Femur (tissue), 1 donor: Measurements from ENCODE around the gene POU6F2.

Experiments
- DNase-seq: peaks from one replicate; pipeline ENCODE4 v3.0.0-alpha.2; 2017

Gene POU6F2

DNA sequence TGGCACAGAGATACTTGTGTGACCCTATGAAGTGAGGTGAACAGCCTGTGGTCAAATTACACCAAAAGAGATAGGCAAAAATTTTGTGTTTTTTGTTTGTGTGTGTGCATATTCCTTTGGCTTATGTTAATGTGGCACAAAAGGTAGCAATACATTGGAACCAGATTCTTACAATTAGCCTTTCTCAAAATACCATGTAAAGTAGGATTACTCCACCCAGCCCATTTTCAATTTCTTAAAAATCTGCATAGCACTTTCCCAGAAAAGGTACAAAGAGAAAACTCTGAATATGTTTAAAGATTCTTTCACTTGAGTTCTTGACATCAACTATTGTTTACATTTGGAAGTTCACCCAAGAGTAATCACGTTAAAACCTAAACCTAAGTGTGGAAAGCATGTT, 431.2 kb downstream of the POU6F2 start:
- DNase-seq = no peak

DNA sequence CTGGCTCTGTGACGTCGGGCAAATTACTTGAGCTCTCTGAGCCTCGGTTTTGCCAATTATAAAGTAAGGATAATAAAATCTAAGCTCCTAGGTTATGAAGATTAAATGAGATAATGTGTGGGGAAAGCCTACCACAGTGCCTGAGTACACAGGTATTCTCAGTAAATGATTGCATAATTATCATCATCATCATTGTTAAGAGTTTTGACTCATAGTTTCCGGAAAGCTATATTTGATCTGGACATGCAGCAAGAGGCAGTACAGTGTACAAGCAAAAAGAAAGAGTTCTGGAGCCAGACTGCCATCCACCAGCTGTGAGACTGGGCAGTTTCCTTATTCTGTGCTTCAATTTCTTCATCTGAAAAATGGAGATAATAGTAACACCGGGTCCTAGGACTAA, 432.9 kb downstream of the POU6F2 start:
- no peak for DNase-seq

DNA sequence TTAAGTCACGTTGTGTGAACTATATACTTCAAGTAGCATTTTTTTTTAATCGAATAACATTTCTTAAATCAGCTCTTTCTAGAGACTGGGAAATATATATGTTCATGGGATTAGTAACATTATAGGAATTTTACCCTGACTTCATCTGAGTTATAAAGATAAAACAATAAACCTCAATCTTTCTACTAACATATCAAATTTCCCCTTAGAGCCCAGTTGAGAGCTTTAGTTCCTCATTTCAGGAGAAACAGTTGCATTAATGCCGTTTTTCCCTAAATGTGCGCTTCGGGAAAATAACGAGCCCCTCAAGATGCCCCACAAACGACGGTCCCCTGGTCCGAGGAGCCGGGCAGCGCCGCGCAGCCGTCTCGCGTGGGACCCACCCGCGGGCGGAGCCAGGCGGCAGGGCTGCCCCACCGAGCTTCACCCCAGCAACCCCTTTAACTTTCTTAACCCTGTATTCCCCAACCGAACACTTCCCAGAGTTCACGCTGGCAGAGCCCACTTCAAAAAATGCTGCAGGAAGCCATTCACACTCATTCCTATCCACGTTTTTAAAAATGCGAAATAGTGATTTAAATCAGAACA, 436.0 kb downstream of the POU6F2 start:
- DNase-seq = no peak

DNA sequence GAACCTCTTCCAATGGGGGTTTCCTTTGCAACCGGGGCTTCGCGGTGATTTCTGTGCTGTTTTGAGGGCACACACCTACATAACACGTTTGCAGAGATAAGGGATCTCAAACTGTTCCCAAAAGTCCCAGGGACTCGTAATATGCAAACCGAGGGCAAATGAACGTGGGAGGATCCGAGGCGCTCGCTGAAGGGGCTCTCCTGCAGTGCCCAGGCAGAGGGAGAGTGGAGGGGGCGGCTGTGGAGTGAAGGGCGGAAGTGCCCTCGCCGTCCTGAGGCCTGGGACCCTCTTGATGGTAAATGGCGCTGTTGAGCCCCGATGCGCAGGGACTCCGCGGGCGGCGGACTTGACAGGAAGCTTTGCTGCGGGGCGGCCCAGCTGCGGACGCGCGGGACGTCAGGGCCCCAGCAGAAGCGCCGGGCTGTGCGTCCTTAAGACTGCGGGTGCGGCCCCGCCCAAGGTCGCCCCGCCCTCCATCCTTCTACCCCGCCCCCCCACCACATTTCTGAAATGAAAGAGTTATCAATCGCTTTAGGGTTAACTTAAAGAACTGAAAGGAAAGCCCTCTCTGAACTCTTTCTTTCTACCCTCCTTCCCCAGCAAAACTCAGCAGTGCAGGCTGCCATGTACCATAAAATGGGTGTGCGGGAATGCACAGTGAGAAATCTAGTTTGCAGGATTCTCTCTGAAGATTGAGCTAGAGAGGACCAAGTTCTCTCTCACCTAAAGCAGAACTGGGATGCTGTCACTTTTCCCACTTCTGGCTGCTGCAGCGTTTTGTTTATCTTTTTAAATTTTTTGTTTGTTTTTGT, 436.7 kb downstream of the POU6F2 start:
- peak; percentile 65 for DNase-seq

DNA sequence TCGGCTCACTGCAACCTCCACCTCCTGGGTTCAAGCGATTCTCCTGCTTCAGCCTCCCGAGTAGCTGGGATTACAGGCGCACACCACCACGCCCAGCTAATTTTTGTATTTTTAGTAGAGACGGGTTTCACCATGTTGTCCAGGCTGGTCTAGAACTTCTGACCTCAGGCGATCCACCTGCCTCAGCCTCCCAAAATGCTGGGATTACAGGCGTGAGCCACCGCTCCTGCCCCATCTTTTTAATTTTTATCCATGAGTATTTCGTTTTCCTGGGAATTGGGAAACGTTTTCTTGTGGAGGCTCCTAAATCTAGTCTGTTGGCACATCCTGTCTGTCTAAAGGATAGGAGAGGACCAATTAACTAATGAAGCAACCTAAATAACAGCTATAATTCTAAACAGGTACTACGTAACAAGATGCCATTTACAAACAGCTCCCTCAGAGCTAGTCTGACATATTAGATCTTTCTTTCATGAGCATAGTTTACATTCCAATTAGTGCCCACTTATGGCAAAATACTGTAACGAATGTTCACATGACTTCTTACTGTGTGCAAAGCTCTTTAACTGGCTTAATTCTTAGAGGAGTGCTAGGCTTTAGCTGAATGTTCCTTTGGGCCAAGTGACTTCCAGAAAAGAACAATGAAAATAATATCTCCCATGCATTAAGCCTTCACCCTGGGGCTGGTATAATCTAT, 437.5 kb downstream of the POU6F2 start:
- no peak for DNase-seq

DNA sequence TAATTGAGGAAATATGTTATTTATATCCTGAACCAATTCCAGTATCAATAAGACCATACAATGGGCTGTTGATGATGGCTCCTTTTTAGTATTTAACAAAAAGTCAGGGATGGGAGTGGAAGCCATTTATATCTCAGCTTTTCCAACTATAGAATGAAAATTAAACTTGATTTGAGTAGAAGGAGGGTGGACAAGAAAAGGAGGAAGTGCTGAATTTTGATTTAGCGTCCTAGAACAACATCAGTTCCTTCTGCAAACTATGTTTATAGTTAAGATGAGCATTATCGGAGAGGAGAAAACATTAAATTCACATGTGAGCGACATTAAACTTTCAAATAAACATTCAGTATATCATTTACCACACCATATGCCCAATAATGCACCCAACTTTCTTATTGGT, 439.2 kb downstream of the POU6F2 start:
- no peak for DNase-seq

DNA sequence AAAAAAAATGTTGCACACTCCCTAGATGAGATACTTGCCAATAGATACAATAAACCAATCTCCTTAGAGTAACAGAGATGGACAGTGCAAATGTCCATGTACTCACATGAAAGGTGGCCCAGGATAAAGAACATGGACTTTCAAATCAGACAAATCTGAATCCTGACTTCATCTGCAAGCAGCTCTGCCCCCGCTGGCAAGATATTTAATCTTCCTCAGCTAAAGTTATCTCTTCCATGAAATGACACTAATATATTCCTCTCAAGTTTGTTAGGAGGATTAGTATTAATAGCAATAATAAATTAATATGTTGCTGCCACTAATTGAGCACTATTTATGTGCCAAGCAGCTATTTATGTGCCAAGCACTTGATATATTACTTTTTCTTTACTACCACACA, 439.9 kb downstream of the POU6F2 start:
- no peak for DNase-seq

DNA sequence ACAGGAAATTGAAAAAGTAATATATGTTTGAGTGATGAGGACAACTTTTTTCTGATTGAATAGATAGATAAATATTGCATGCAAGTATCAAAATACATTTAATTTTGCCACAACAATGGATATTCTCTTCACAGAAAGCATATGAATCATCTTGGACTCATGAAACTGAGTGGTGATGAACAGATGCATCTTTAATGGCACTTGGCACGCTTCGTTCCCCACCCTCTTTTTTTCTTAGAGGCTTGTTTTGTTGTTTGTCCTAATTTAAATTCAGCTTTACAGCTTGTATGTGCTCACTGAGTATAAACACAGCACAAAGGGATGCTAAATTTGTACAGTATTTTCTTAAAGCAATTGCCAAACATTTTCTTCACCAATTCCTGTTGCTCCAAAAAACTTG, 443.5 kb downstream of the POU6F2 start:
- DNase-seq = no peak

DNA sequence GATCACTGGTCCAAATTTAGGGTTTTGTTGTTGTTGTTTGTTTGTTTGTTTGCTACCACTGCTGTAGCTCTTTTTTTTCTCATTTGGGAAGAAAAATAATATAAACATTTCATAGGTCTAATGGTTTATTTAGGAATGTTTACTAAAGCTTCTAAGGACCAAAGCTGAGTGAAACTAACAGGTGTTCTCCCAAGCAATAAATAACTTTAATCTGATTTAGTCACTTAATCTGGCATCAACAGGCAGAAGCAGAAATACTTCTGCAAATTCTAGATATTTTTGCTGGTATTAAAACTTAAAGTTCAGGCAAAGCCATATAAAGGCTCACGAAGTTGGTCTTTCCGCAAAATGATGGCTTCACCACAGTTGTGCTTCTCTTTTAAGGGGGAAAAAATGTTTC, 444.0 kb downstream of the POU6F2 start:
- no peak for DNase-seq

DNA sequence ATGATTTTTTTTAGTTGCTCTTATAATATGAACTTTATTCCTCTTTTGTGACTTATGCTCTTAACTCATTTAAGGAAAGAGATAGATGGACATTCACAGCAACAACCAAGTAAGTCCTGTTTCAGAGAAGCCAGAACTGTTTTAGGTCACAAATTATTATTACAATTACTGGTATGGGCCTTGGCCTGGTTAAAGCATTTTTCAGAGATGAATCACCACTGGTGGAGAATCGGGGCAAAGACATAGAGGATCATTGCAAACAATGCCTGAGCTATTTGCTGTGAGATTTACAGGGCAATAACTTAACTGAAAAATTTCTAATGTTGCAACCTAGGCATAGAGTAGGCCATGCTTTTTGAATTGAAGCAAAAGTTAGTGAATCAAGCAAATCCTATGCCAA, 450.5 kb downstream of the POU6F2 start:
- no peak for DNase-seq

DNA sequence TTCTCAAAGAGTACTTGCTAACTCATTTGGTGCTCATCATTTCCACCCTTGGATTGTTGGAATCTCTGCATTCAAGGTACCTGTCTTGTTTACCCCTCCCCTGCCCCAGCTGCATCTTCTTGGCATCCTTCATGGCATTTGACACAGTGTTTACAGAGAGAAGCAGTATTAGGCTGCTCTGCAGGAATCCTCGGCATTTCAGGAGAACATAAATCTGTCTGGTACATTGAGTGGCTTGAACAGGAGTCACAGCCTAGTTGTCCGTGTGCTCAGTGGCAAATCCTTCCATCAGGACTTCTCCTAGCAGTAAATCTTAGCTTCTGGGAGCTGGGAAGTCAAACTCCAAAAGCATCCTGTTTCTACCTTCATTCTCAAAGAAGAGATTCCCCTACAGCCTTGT, 451.7 kb downstream of the POU6F2 start:
- DNase-seq = no peak

DNA sequence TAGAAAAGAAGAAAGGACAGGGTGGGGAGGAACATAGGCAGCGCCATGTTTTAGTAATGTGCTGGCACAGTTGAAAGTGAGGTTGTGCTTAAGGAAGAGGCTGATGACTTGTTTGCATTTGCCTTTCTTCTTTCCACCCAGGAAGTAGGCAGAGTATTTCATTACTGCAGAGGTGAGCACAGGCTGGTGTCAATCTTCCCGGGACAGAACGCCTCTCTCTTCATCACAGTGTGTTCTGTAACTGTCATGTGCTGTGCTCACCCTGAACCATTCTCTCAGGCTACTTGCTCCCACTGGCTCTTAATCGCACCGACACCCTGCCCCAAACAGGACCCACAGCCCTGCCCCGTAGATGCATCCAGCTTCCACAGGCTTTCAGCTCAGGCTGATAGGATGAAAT, 452.7 kb downstream of the POU6F2 start:
- no peak for DNase-seq

DNA sequence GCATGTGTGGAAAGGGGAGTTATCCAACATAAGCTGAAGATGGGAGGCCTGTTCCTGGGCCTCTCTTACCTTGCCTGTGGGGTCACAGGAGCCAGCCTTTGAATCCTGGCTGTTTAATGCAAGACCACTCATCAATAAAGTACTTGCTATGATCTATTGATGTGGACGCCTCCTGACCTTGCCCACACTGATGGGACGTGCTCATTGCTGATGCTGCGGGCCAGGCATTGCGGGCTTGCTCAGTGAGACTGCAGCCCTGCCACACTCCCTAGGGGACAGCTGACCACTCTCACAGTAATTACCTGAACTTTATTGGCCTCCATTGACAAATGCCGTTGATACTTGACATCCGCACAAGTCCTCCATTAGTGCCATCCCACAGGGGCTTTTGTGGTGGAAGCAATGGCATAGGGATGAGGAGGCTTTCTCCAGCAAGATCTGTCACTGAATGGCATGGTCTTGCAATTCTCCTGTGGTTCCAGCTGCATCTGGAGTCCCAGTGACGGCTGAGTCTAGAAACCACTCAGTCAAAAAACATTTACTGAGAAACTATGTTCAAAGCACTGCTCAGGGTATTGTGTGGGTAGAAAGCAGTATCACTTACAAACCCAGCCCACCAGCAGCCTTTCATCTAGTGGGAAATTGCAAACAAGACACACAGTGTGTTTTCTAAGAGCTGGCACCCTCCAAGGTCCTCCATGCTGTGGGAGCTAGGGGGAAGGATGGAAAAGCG, 453.4 kb downstream of the POU6F2 start:
- DNase-seq = no peak

DNA sequence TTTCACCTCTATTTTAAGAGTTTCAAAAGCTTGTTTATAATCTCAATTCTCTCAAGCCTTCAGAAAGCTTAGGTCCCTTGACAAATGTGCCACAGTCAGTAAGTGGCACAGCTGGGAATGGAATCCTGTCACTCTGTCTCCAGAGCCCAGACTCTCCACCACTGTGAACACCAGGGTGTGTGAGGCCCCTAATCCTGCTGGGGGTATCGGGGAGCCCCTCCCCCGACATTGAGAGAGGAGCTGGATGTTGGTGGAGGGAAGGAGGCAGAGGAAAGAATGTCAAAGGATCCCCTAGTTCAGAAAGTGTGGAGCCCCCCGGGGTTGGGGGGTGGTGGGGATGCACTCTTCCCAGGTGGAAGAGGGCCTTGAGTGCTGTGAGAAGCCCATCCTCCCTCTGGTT, 454.7 kb downstream of the POU6F2 start:
- no peak for DNase-seq

DNA sequence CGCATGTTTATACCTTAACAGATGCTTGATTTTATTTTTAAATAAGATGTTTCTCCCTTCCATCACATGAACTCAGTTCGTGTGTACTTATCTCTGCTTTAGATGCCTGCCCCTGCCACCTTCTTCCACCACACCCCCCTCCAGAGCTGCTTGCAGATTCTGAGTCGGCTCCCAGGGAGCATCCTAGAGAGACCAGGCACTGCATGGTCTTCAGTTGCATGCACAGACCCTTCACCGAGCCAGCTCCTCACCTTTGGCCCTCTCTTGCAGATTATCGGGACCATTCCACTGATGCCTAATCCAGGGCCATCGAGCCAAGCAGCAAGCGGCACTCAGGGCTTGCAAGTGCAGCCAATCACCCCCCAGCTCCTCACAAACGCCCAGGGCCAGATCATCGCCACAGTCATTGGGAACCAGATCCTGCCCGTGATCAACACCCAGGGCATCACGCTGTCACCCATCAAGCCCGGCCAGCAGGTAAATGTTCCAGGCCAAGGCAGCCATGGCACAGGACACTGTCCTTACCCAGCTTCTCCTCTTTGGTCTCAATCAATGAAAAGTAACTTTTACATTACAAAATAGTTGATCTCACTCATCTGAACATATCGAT, 455.2 kb downstream of the POU6F2 start:
- no peak for DNase-seq

DNA sequence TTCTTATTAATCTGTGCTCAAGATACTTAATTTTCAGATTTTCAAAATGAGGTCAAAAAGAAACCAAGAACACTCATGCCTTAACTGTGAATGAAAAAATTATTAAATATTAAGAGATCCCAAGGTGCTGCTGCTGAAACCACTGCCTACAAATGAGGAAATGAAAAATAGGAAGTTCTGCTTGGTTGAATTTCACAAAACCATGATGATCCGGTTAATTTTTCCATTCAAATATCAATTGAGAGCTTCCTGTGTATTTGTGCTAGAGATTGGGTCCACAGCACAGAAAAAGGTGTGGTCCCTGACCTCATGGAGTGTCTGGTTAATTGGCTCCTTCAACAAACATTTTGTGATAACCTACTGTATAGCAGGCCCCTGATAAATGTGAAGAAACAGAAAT, 455.8 kb downstream of the POU6F2 start:
- DNase-seq = no peak

DNA sequence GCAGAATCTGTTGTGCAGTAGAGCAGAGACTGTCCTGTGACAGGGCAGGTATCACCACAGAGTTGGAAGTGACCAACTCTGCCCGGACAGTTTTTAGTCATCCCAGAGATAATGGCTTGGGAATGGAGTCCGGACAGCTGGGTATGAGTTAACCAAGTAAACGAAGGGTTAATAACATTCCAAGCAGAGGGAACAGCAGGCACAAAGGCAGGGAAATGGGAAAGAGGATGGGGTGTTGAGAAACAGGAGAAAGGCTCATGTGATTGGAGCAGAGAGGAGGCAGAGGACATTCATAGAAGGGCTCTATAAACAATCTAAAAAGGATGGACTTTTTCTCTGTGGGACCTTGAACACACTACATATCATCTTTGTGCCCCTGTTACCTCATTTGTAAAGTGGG, 456.3 kb downstream of the POU6F2 start:
- DNase-seq = no peak

DNA sequence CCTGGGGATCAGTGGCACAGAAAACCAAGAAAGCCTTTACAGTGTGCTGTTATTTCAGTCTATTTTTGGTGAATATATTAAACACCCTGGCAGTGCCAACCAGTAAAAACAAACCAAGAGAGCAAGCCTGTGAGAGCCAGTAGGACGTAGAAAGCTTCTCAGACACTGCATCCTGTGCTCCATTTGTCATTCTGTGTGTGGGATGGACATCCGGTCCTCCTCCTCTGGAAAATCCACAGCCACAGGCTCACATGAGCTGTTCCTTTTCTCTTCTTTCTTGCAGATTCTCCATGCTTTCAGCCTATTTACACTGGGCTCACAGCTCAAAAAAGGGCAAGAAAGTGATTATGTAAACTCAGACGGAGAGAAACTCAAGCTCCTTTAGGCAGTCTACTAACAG, 468.8 kb downstream of the POU6F2 start:
- DNase-seq = no peak

DNA sequence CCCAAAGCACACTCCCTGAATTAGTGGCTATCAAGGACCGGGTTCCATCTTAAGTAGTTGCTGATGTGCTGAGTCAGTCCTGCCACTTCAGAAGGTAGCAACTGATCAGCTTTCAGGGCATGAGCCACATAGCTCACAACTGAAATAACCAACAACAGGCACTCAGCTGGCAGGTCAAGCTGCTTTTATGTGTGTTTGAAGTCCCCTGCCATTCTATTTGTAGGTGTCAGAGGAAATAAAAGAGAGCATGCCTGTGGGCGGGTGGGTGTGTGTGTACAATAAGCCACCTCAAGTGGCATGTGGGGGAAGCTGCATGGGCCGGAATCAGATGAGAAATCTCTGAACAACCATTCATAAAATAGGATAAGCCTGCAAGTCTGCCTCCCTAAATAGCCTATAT, 474.2 kb downstream of the POU6F2 start:
- no peak for DNase-seq

DNA sequence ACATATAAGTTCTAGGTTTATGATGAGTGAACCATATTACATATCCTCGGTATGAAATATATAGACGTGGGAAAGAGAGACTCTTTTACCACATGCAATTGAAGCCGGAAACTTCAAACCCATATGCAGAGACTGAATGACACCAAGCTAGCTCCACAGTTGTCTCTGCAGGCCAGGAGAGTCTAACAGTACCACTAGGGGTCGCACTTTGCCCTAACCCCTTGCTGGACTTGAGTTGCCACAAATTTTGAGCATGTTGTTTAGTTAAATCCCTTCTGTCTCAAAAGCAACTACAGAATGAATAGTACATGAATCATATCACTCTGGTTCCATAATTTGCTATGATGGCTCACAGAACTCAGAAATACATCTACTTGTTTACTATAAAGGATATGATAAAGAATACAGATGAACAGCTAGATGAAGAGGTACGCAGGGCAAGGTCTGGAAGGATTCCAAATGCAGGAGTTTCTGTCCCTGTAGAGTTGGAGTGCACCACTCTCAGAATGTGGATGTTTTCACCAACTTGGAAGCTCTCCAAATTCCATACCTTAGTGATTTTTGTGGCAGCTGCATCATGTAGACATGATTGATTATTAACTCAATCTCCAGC, 476.1 kb downstream of the POU6F2 start:
- DNase-seq = no peak

DNA sequence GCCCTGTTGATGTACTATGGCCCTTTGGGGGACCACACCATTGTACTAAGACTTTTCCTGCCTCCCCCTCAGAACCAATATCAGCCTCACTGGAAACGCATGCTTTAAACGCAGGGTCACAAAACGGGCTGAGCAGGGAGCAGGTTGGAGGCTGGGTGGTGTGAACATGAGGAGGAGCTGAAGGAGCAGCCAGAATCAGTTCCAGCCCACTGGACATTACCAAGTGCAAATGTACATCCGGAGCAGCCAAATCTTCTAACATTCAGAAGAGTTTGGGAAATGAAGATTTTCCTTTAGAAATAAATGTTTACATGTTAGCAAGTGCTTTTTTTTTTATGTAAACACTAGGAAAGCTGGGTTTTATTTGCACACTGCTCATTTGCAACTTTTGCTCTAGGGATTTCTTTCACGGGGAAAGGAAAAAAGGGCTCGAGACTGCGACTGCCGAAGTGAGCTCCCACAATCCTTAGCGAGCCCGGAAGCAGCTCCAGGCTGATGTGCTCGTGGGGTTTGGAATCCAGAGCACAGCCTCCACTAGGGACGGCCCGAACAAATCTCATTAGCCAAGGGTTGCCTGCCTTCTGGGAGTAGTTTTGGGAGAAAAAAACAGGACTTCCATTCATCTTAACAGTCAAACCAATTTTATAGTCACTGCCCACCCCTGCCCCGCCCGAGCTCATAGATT, 480.5 kb downstream of the POU6F2 start:
- no peak for DNase-seq

DNA sequence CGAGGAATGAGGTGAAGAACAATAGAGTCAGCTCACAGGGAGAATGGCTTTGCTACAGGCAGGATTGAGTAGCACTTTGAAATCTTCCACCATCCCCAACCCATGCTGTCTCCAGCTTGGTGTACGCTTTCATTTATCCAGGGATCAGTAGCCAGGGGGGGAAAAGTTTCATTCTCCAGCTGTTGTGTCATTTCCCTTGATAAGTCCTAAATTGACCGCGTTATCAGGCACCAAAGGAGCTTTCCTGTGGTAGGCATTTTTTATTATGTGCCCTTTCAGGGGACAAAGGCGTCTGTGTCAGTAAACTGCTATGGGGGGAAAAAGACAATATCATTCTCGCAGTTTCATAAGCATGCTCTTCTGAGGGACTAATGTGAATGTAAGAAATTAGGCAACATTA, 481.9 kb downstream of the POU6F2 start:
- DNase-seq = no peak
